PC-3 (cell line): ENCODE data around the gene NAV1.

Source experiments
- CTCF ChIP-seq: fragments of 300-600 bp; sonication (generic); conservative IDR thresholded peaks from 2 replicates; pipeline ENCODE4 v1.5.1; 2017; ENCODE audit warnings: antibody characterized with exemption, low read depth, mild to moderate bottlenecking, low read length
- EZH2 ChIP-seq: fragments of 300-600 bp; sonication (generic); IDR thresholded peaks from one replicate; pipeline ENCODE4 v1.6.1; 2017; ENCODE audit warnings: antibody characterized with exemption, mild to moderate bottlenecking, low read length; ENCODE audit not compliant: unreplicated experiment
- EZH2phosphoT487 ChIP-seq: fragments of 300-600 bp; sonication (generic); IDR thresholded peaks from 2 replicates; pipeline ENCODE4 v1.6.1; 2018; ENCODE audit warnings: mild to moderate bottlenecking, antibody characterized with exemption, low read length, borderline replicate concordance

GRCh38 chr1:201511941-201512539, 26.9 kb upstream of the NAV1 start:
- TF ChIP-seq CTCF (no peak), EZH2 (no peak), EZH2phosphoT487 (no peak)
